Loucy (cell line): ENCODE measurements around the gene FAM50A.

Experiments used
- H2AFZ ChIP-seq: fragments of 200-600 bp; sonication (generic); 2 replicates; pipeline ENCODE4 v1.6.0; 2016; ENCODE audit warnings: antibody characterized with exemption, mild to moderate bottlenecking, low read length, moderate library complexity
- H3F3A ChIP-seq: fragments of 200-600 bp; 2 replicates; pipeline ENCODE4 v1.6.0; 2016; ENCODE audit warnings: antibody characterized with exemption, low read depth, mild to moderate bottlenecking
- H3K27me3 ChIP-seq: fragments of 200-600 bp; sonication (generic); 2 replicates; pipeline ENCODE4 v1.6.1; 2014; ENCODE audit warnings: low read length, mild to moderate bottlenecking; ENCODE audit not compliant: insufficient read depth, poor library complexity, severe bottlenecking
- H3K36me3 ChIP-seq: fragments of 200-600 bp; sonication (generic); 2 replicates; pipeline ENCODE4 v1.6.1; 2016; ENCODE audit warnings: low read length; ENCODE audit not compliant: insufficient read depth
- H3K4me1 ChIP-seq: fragments of 200-600 bp; sonication (generic); 2 replicates; pipeline ENCODE4 v1.5.1; 2014; ENCODE audit warnings: low read length, mild to moderate bottlenecking; ENCODE audit not compliant: insufficient read depth, poor library complexity, severe bottlenecking
- H3K4me2 ChIP-seq: fragments of 200-600 bp; sonication (generic); 2 replicates; pipeline ENCODE4 v1.6.0; 2014; ENCODE audit warnings: antibody characterized with exemption, low read length, low read depth, mild to moderate bottlenecking; ENCODE audit not compliant: poor library complexity, severe bottlenecking
- H3K4me3 ChIP-seq: fragments of 200-600 bp; sonication (generic); 2 replicates; pipeline ENCODE4 v1.5.1; 2014; ENCODE audit warnings: low read length, mild to moderate bottlenecking, mixed read lengths; ENCODE audit not compliant: poor library complexity, severe bottlenecking
- H3K79me2 ChIP-seq: fragments of 200-600 bp; sonication (generic); 2 replicates; pipeline ENCODE4 v1.6.1; 2014; ENCODE audit warnings: low read length; ENCODE audit not compliant: insufficient read depth
- H3K9ac ChIP-seq: fragments of 200-600 bp; sonication (generic); 2 replicates; pipeline ENCODE4 v1.6.0; 2014; ENCODE audit warnings: mild to moderate bottlenecking, low read depth, low read length, moderate library complexity; ENCODE audit not compliant: poor library complexity, severe bottlenecking
- H3K9me2 ChIP-seq: fragments of 200-600 bp; sonication (generic); replicated peaks from 2 replicates; pipeline ENCODE4 v1.6.1; 2016; ENCODE audit warnings: low read depth, low read length, mixed read lengths
- H3K9me3 ChIP-seq: fragments of 200-600 bp; sonication (generic); 2 replicates; pipeline ENCODE4 v1.6.1; 2014; ENCODE audit warnings: mild to moderate bottlenecking, antibody characterized with exemption, low read length, low read depth; ENCODE audit not compliant: insufficient read depth
- H4K20me1 ChIP-seq: fragments of 200-600 bp; sonication (generic); 2 replicates; pipeline ENCODE4 v1.6.0; 2014; ENCODE audit warnings: antibody characterized with exemption, low read length, mild to moderate bottlenecking; ENCODE audit not compliant: insufficient read depth, poor library complexity, severe bottlenecking
- CTCF ChIP-seq: fragments of 200-600 bp; sonication (generic); conservative IDR thresholded peaks from 2 replicates; pipeline ENCODE4 v1.5.1; 2014; ENCODE audit warnings: mild to moderate bottlenecking, antibody characterized with exemption, low read length
- EZH2phosphoT487 ChIP-seq: fragments of 200-600 bp; IDR thresholded peaks from 2 replicates; pipeline ENCODE4 v1.6.1; 2018; ENCODE audit warnings: antibody characterized with exemption, mild to moderate bottlenecking, moderate library complexity, borderline replicate concordance

FAM50A gene

GRCh38 chrX:154403192-154403591, 40.7 kb upstream of the FAM50A start:
- Histone ChIP-seq H3K4me3 (no peak overlapping the region), H3K4me2 (no peak overlapping the region), H3K27me3 (peaks cover 8% of the 10 kb centered on the region), H3K4me1 (peaks cover 13% of the 10 kb centered on the region), H2AFZ (no peak overlapping the region), H3K9me3 (no peaks in the 10 kb centered on the region), H3K9me2 (no peaks in the 10 kb centered on the region), H3K79me2 (peaks cover 28% of the 10 kb centered on the region), H3K9ac (no peak overlapping the region), H3F3A (no peaks in the 10 kb centered on the region), H4K20me1 (peaks cover 25% of the 10 kb centered on the region), H3K36me3 (peaks cover 21% of the 10 kb centered on the region; the same call in 1 of the 2 replicates)
- TF ChIP-seq CTCF (no peak), EZH2phosphoT487 (no peak)

GRCh38 chrX:154403858-154404257, 40.1 kb upstream of the FAM50A start:
- Histone ChIP-seq H3K79me2 (peaks cover 21% of the 10 kb centered on the region), H3K27me3 (peaks cover 4% of the 10 kb centered on the region), H4K20me1 (peaks cover 25% of the 10 kb centered on the region), H2AFZ (no peak overlapping the region), H3K9me2 (no peaks in the 10 kb centered on the region), H3F3A (no peaks in the 10 kb centered on the region), H3K4me1 (peaks cover 13% of the 10 kb centered on the region), H3K36me3 (peaks cover 21% of the 10 kb centered on the region; the same call in 1 of the 2 replicates), H3K9me3 (no peaks in the 10 kb centered on the region), H3K9ac (no peak overlapping the region), H3K4me2 (no peak overlapping the region), H3K4me3 (no peak overlapping the region)
- no peak for TF ChIP-seq CTCF
- no peak for TF ChIP-seq EZH2phosphoT487

- Histone ChIP-seq H3K9me3 (no peaks in the 10 kb centered on the region), H3K36me3 (peaks cover 12% of the 10 kb centered on the region; the same call in 1 of the 2 replicates), H3F3A (no peaks in the 10 kb centered on the region), H3K4me2 (no peak overlapping the region), H2AFZ (no peak overlapping the region), H3K4me3 (no peak overlapping the region), H3K9me2 (no peaks in the 10 kb centered on the region), H3K4me1 (peaks cover 5% of the 10 kb centered on the region), H4K20me1 (peaks cover 16% of the 10 kb centered on the region), H3K27me3 (no peaks in the 10 kb centered on the region), H3K79me2 (peaks cover 13% of the 10 kb centered on the region), H3K9ac (no peak overlapping the region)
- TF ChIP-seq CTCF (no peak), EZH2phosphoT487 (no peak)
Observed at GRCh38 chrX:154404625-154405192, 39.2 kb upstream of the FAM50A start.
